Measurements from ENCODE around the gene LDLRAP1.

The LDLRAP1 gene

DNA sequence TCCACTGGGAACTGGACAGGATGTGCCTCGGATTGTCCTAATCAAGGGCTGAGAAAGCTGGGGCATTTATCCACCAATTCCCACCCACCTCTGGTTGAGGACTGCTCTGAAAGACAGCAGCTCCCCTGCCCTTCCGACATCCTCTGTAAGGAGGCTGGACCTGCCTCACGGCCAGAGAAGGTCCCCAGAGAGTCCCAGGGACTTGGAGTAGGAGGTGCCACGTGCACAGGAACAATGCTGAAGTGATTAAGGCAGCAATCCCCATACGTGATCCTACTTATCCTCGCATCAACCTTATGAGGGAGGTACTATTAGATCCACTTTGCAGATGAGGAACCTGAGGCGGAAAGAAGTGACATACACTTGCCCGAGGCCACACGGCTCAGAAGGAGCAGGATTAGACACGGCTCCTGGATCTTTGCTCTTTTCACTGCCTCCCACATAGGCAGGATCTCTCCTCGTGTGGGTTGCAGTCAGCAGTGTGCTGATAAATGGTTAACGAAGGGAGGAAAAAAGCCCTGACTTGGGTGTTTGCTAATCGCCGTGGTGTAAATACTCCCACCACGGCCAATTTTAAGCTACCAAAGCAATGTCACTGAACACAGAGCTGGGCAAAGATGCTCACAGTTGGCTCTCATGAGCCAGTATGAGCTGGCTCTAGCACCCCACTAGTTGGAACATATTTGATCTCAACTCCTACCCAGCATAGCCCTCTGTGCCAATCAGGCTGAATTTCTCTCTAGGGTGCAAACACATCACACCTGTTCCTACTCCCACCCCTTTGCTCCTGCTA, 18.6 kb upstream of the LDLRAP1 start:
- no peak for DNase-seq

DNA sequence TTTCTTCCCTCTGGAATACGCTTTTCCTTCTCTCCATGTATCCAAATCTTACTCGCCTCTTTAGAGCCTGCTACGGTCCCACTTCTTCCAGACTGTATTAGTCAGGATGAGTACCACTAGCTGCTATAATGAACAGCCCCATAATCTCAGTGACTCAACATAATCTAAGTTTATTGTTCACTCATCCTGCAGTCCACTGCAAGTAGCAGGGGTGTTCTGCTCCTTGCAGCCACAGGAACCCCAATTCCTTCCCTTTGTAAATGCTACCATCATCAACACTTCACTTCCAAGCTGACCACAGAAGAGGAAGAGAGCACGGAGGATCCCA, 18.1 kb upstream of the LDLRAP1 start:
- no peak for DNase-seq

DNA sequence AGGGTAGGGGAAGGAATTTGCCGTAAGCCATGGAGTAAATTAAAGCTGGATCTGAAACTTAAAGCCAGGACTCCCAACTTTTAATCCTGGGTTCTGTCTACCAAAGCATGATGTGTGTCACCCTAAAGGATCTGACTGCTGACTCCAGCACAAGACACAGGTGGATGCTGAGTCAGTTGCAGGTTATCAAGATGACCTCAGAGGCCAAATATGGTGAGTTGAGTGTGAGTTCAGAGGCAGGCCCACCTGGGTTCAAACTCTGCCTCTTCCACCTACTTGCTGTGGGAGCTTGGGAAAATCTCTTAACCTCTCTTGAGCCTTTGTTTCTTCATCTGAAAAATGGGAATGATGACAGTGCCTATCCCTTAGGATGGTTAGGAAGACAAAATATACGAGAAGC, 16.7 kb upstream of the LDLRAP1 start:
- no peak for DNase-seq

DNA sequence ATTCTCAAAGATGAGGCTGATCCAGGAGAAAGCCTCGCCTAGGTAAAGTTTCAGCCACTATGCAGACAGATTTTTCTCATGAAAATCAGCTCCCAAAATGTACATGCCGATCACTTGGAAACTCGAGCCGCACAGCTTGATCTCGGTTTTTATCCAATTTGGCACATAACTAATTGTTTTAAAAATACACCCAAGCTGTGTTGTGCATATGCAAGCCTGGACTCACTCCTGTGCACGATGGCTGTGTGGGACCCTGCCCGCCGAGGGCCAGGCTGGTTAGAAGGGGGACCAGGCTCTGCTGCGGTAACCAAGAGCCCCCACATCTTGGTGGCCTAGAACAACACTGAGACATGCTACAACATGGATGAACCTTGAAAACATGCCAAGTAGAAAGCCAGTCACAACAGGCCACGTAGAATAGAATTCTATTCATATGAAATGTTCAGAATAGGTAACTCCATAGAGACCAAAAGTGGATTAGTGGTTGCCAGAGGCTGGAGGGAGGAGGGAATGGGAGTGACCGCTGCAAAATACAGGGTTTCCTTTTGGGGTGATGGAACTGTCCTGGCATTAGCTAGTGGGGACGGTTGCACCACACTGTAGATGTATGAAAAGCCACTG, 16.1 kb upstream of the LDLRAP1 start:
- DNase-seq = no peak

DNA sequence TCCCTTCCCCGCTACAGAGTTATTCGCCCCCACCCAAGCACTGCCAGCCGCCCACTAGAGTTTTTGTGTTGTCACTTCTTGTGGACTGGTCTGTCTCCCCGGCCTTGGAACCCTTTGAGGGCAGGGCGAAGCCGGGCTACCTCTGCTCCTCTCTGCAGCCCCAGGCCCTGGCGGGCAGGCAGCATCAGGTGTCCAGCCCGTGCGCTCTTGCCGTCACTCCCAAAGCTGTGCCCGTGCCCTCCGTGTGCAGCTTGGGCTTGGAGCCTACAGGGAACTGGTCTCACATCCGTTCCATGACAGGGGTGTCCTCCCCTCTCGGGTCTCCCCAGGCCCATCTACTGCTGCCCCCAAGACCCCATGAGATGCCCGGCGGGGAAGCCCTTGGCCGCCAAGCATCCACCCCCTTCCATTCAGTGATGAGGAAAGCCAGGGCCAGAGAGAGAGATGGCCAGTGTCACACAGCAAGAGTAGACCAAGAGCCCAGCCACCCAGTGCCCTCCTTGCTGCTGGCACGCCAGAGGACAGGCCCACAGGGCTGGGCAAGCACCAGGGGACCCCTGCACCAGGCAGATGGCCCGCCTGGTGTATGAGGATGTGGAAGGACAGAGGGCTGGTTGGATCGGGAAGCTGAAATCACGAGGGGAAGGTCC, 15.3 kb upstream of the LDLRAP1 start:
- DNase-seq = no peak

DNA sequence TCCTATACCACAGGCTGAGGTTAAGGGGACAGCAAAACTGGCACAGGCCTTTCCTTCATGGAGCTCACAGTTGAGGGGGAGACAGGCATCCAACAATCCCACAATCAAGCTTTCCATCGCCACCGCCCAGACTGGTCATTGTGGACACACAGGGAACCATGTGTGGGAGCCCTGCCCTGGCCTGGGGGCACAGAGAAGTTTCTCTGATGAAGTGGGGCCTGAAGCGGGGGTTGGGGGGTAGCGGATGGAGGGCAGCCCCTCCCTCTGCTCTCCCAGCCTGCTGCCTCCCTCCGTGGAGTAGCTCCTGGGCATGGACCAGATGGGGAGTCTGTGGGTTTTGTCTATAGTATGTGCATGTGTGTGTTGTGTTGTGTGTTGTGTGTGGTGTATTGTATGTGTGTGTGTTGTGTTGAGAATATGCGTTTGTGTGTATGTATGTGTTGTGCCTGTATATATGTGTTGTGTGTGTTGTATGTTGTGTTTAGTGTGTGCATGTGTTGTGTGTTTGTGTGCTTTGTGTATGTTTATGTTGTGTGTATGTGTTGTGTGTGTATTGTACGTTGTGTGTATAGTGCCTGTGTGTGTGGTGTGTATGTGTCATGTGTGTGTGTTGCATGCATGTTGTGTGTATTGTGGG, 14.4 kb upstream of the LDLRAP1 start:
- no peak for DNase-seq

DNA sequence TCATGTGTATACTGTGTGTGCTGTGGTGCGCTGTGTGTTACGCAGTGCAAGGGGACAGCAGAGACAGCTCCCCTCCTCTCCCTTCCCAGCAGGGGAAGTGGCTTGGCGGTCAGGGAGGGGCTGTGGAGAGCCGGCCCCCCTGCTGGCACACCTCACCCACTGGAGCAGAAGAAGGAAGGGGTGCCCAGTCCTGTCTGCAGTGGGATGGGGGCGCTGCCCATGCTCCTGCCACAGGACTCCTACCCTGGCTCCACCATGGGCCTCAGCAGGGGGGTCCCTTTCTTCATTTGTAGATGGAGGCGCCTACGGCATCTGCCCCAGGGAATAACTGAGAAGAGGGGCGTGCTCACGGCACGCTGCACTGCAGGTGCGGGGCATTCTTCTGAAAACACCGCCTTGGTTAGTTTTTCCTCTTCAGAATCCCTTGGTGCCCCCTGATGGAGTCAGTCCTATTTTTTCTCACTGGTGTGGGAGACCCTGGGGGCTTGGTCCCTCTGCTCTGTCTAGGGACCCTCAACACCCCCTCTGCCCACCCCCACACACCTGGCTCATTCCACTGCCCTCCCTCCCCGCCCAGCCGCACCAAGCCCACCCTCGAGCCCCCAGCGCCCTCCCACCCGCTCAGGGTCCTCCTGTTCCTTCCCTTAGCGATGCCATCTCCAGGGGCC, 13.8 kb upstream of the LDLRAP1 start:
- no peak for DNase-seq

DNA sequence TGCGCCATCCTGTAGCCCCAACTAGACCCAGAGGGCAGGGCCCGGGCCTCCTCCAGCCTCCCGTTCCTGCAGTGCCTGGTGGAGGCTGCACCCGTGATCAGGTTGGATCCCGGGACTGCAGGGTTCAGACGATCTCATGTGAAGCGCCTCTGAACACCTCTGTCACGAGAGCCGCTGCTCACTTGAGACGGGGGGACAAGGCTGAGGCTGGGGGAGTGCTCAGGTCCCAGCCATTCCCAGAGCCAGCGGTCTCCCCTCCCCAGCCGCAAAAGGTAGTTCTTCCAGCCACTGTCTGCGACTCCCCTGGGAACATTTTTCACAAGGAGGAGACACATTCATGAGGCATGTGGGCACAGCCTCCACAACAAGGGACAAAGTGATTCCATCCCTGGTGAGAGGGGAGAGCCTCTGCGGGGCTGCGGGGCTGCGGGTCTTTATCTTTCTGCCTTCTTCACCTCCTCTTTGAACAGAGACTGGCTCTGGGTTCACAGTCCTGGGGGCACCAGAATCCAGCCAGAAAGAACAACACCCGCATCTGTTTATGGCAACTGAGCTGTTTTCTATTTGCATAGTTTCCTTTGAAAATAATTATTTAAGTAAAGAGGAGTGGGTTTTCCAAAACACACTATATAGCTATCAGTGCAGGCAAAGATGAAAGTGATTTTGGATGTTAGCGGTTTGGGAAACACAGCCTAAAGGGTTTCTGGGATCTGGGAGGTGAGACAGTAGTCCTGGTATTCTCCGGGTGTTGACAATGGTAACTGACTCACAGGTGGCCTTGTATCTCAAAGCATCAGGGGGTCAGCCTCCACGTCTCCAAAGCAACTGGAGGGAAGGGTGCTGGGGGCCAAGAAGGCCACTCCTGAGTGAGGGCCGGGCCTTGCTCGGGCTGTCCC, 13.0 kb upstream of the LDLRAP1 start:
- DNase-seq = no peak

DNA sequence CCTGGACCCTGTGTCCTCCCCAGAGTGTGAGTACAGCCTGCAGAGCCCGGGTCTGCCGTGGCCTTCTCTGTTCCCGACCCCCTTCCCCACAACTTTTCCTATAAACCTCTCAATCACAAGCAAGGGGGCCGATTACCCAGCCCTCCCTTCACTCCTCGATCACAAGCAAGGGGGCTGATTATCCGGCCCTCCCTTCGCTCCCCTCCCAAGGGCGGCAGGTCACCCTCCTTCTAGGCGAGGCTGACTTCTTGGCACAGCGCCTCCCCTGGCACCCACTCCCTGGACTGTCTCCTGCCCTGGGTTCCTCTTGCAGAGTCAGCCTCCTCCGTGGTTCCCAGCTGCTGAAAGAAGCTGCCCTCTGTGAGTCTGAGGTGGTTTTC, 12.3 kb upstream of the LDLRAP1 start:
- no peak for DNase-seq

DNA sequence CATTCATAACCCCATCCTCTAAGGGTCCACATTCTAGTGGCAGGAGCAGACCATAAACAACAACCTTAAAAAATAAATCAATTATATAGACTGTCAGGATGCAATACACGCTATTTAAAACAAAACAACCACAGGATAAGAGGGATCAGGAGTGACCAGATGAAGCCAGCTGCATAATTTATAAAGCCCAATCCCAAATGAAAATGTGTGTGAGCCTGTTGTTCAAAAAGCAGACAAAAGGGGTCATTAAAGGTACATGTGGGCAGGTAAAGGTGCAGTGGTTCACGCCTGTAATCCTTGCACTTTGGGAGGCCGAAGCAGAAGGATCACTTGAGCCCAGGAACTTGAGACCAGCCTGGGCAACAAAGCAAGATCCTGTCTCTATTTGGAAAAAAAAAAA, 10.4 kb upstream of the LDLRAP1 start:
- no peak for DNase-seq

DNA sequence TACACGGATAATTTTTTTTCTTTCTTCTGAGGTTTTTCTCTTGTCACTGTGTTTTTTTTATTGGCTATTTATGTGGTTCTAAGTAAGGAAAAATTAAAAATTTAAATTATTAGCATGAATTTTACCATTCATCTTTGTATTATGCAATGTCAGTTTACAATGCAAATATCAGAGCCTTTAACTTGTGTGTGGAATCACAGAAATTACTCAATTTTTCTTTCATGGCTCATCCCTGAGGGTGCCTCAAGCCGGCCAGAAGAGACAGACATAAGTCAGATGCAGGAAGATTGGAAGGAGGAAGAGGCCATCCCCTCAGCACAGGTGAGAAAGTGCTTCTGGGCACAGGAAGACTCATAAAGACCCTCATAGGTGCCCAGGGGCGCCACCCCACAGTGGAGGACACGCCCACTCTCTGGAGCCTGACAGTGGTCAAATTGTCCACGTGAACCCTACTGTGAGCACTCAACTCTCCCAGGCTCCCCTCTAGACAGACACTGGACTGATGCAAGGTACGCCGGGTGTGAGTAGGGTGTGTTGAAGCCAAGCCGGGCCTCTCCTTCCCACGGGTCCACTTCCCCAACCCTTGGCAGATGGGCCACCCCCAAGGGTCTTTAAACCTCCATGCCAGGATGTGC, 9.5 kb upstream of the LDLRAP1 start:
- no peak for DNase-seq

DNA sequence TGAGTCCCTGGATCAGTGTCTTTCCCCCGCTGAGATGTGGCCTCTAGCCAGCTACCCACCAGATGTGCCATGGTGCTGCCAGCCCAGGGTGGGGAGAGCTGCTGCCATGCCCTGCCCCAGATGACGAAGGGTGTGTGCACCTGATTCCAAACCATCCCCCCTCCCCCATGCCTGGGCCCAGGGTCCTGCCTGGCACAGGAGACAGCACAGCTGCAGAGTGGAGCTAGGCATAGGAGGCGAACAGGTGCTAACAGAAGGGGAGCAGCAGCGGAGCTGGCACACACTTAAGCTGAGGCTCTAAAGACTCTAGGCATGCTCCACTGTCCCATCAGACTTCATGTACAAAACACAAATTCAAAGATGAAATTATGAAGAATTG, 9.0 kb upstream of the LDLRAP1 start:
- no peak for DNase-seq

DNA sequence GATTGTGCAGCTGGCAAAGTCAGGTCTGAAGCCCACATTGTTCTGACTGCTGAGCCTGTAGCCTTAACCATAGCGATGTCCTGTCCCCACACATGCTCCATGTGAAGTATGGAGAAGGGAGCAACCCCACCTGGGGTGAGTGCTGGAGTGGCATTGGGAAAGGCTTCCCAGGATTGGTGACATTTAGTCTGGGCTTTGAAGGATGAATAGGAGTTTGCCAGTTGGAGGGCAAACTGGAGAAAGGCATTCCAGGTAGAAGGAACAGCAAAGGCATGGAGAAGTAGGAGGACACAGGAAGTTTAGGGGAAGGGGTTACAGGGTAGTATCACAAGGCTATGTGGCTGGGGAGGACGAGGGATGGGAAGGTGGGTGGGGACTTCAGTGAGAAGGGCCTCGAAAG, 7.3 kb upstream of the LDLRAP1 start:
- no peak for DNase-seq

DNA sequence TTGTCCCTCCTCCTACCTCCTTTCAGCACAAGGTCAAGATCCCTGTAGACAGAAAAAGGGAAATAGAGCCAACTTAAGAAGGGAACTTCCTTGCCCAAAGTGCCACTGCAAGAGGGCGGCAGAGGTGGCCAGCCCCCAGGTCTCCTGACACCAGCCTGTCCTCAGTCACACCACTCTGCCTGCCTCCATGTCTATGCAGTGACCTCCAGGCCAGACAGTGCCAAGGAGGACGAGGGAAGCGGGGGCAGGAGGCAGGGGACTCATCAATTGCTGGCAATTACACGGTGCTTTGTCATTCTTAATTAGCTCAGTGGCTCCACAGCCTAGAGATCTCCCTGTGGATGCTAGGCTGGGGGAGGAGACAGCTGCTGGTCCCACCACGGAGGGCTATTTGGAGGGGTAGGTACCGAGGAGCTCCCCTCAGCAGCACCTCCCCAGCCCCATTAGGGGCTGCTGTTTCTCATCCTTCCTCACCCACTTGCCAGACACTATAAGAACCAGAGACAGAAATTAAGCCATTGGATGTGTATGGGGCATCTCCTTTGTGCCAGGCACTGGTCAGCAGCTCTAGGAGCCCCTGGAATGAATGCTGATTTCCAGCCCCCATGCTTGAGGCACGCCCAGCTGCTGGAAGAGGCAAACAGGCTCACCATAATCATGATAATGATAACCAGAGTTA, 6.1 kb upstream of the LDLRAP1 start:
- no peak for DNase-seq

DNA sequence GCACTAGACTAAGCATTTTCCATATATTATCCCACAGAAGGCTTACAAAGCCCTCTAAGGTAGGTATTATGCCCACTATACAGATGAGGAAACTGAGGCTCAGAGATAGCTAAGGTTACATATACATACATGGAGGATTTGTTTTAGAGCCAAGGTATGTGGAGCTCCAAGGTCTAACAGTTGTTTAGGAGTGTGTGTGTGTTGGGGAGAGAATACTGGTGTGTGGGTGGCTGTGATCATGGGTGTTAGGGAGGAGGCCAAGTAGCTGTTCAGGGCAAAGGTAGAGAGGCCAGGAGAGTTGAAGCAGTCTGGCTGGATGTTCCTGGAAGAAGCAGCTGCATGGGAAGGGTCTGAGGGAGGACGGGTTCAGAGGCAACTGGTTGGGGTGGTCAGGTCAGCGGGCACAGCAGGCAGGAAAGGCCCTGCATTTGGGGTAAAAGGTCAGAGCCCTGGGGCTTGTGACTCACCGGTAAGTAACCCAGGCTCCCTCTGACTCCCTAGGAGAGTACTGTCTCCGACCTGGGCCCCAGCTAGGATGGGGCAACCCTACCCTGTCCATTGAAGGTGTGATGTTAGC, 5.1 kb upstream of the LDLRAP1 start:
- no peak for DNase-seq

DNA sequence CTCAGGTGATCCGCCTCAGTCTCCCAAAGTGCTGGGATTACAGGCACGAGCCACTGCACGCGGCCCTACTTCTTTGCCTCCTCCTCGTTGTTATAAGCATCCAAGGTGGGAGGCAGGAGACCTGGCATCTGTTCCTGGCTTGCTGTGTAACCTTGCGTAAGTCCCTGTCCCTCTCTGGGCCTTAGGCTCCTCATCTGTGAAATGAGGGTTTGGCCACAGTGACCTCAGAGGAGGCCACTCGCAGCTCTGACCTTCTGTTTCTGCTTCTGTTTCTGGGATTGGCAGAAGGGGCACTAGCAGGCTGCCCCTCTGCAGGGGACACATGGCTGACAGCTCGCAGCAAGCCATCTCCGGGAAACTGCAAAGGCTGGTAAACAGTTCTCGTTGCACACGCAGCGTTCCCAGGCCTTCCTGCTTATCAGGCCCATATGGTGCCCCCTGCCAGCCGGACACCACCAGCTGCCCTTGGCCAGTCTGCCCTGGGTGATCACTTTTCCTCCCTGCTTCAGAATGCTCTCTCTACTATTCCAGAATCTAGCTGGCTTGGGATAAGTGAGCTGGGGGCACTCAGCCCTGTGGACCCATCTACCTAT, 2.6 kb upstream of the LDLRAP1 start:
- no peak for DNase-seq

DNA sequence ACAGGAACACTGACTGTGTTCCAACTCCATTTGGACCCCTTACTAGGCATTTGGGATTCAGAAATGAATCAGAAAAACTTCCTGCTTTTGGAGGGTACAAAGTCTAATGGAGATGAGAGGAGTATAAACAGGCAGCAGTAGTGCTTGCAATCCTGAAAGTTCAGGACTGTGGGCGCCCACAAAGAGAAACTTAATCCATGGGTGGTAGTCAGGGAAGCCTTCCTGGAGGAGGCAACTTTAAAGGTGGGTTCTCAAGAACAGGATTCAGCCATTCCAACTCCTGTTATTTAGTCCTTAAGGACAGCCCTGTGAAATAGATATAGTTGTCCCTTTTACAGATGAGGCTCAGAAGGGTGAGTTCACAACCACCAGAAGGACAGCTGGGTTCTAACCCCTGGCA, 2.0 kb upstream of the LDLRAP1 start:
- no peak for DNase-seq

DNA sequence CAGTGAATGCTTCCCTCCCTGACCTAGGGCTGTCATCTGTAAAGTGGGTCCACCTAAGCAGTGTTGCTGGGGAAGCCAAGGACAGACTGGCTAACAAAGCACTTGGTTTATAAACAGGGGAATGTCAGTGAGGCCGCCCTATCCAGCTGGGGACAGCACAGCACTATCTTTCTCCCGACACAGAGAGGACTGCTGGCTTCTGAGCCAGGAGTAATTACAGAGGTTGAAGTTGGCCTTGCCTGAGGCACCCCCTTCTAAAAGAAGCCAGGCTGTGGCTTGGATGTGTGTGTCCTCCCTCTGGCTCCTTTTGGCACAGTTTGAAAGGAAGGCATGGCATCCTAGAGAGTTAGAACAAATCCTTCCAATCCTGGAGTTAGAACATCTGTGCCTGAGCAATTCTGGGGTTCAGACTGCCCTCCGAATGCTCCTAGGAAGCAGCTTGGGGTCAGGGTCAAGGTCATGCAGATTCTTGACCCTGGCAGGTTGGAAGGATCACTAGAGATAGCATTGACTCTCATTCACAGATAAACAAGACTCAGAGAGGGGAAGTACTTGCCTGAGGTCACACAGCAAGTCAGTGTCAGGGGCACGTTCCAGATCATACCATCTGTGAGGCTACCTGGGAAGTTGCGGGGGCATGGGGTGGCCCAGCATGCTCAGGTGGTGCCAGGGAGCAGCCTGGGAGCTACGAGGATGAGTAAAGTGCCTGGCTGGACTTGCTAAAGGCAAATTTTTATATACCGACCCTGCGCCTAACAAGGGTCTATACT, 1.3 kb upstream of the LDLRAP1 start:
- DNase-seq = no peak

DNA sequence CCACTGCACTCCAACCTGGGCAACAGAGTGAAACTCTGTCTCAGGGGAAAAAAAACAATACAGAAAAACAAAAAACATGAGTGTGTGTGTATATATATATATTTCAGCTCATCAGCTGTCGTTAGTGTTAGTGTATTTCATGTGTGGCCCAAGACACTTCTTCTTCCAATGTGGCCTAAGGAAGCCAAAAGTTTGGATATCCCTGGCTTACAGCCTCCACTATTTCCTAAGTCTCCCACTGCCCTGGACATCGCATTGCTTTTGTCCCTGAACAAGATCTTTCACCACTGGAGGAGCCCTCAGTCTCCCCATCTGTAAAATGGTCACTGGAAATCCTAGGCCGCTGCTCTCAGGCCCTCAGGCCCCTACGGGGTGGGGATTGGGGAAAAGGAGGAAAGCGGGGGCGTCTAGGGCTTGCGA, 391 bp upstream of the LDLRAP1 start:
- DNase-seq = no peak

Data from NCI-H510A (cell line).